K562 (cell line): Measurements from ENCODE around the gene SYCE1. TPM values are rescaled to one million over a fixed set of nuclear protein-coding genes. Genes with fewer than 3 reads are reported as not detected.

Experiments used
- ATAC-seq: fragments of 200-7000 bp; cut with Tn5 transposase; 3 replicates; pipeline ENCODE4 v1.9.1; 2020; ENCODE audit warnings: moderate library complexity
- BruUV-seq: library from RNA; stranded (reverse); fragments of 400-500 nt; replicated peaks from 2 replicates; lab custom pipeline; 2021; lab: Mats Ljungman, UMichigan
- CTCF ChIA-PET: fragments of 300-600 bp; formaldehyde crosslinking; extraction: SDS; loops from one replicate; lab custom pipeline; 2021; ENCODE audit warnings: low intra/inter-chr PET ratio; lab: Yijun Ruan, JAX
- POLR2A ChIA-PET: fragments of 300-600, 350-650 bp; sonication (Branson Sonifier 250); formaldehyde crosslinking; extraction: SDS; loops from one replicate; lab custom pipeline; 2021; ENCODE audit warnings: antibody characterized with exemption, inconsistent platforms; lab: Yijun Ruan, JAX
- DNase-seq, 4 experiments: peaks; one replicate each; pipeline versions ENCODE4 v3.0.0 to v3.0.0-alpha.2; 2011 to 2018; ENCODE audit warnings: low spot score in 3 of 4, mixed read lengths in 3 of 4; ENCODE audit errors: extremely low read depth in 1 of 4
- FAIRE-seq: peaks from 2 replicates; lab custom pipeline; 2011; peaks lifted over from hg19 to GRCh38; lab: Jason Lieb, UNC
- H2AFZ ChIP-seq: 2 replicates; pipeline ENCODE4 v1.6.0; 2011; ENCODE audit warnings: low read depth, low read length, control low read depth, inconsistent platforms
- H3K27ac ChIP-seq: fragments of 200-600 bp; 3 replicates; pipeline ENCODE4 v1.8.0; 2011; ENCODE audit warnings: low read depth, mild to moderate bottlenecking, control low read depth, inconsistent platforms, low read length, moderate library complexity, mixed read lengths; ENCODE audit errors: extremely low read depth
- H3K27me3 ChIP-seq, 2 experiments: fragments of 300-600 bp in 1 of 2; 2 replicates in 1 of 2; 3 replicates in 1 of 2; pipeline versions ENCODE4 v1.6.0 to v1.8.0; 2011; ENCODE audit warnings: inconsistent platforms in 2 of 2, low read length in 2 of 2, mild to moderate bottlenecking in 1 of 2, mixed read lengths in 1 of 2, moderate library complexity in 1 of 2; ENCODE audit not compliant: control insufficient read depth in 2 of 2, insufficient read depth in 2 of 2
- H3K36me3 ChIP-seq: fragments of 300-600 bp; 3 replicates; pipeline ENCODE4 v1.8.0; 2011; ENCODE audit warnings: mild to moderate bottlenecking, low read length, inconsistent platforms; ENCODE audit not compliant: control insufficient read depth, insufficient read depth
- H3K4me1 ChIP-seq, 2 experiments: fragments of 200-600 bp in 1 of 2; replicated peaks in 1 of 2; 2 replicates in 1 of 2; 3 replicates in 1 of 2; pipeline versions ENCODE4 v1.5.1 to v1.8.0; 2011; ENCODE audit warnings: inconsistent platforms in 2 of 2, low read length in 2 of 2, mild to moderate bottlenecking in 1 of 2, mixed read lengths in 1 of 2, moderate library complexity in 1 of 2; ENCODE audit not compliant: control insufficient read depth in 2 of 2, insufficient read depth in 2 of 2
- H3K4me2 ChIP-seq: 2 replicates; pipeline ENCODE4 v1.6.1; 2011; ENCODE audit warnings: low read length, control low read depth, inconsistent platforms, mixed read lengths; ENCODE audit not compliant: insufficient read depth
- H3K4me3 ChIP-seq: fragments of 200-600 bp; sonication (generic), shearing (Covaris generic); 2 replicates; pipeline ENCODE4 v1.5.1; 2016; ENCODE audit warnings: control low read depth, inconsistent platforms
- H3K79me2 ChIP-seq: fragments of 200-600 bp; 3 replicates; pipeline ENCODE4 v1.8.0; 2011; ENCODE audit warnings: low read length, inconsistent platforms; ENCODE audit not compliant: control insufficient read depth, insufficient read depth
- H3K9ac ChIP-seq, 2 experiments: 2 replicates each; pipeline versions ENCODE4 v1.6.0 to v1.6.1; 2011; ENCODE audit warnings: low read depth in 2 of 2, low read length in 2 of 2, control low read depth in 1 of 2, inconsistent platforms in 1 of 2, mild to moderate bottlenecking in 1 of 2, mixed read lengths in 1 of 2; ENCODE audit not compliant: insufficient read depth in 1 of 2
- H3K9me1 ChIP-seq: one replicate; pipeline ENCODE4 v1.6.0; 2011; ENCODE audit warnings: inconsistent platforms, mild to moderate bottlenecking, low read length, moderate library complexity; ENCODE audit not compliant: control insufficient read depth, insufficient read depth
- H3K9me3 ChIP-seq: replicated peaks from 2 replicates; pipeline ENCODE4 v1.5.1; 2011; ENCODE audit warnings: low read depth, low read length, inconsistent platforms; ENCODE audit not compliant: control insufficient read depth, insufficient read depth
- H4K20me1 ChIP-seq: replicated peaks from 2 replicates; pipeline ENCODE4 v1.6.1; 2011; ENCODE audit warnings: low read length, inconsistent platforms, mixed read lengths; ENCODE audit not compliant: control insufficient read depth, insufficient read depth
- BRD9 ChIP-seq: fragments of 450-650 bp; IDR thresholded peaks from 2 replicates; pipeline ENCODE4 v1.6.1; 2018; ENCODE audit warnings: low read depth; ENCODE audit not compliant: partially characterized antibody
- GTF2E2 ChIP-seq: fragments of 200-800 bp; sonication (Bioruptor generic); IDR thresholded peaks from 2 replicates; pipeline ENCODE4 v1.6.1; 2016; ENCODE audit warnings: missing genetic modification characterization, missing compliant biosample characterization
- HNRNPH1 ChIP-seq: fragments of 200-400 bp; formaldehyde crosslinking; optimal IDR thresholded peaks from 2 replicates; pipeline ENCODE3; 2017; ENCODE audit warnings: low read depth, mild to moderate bottlenecking, low read length, moderate library complexity
- MBD2 ChIP-seq: sonication (generic); IDR thresholded peaks from 2 replicates; pipeline ENCODE4 v1.6.1; 2016; ENCODE audit warnings: low read depth, borderline replicate concordance
- MIER1 ChIP-seq: fragments of 450-650 bp; IDR thresholded peaks from 2 replicates; pipeline ENCODE4 v1.6.1; 2016; ENCODE audit warnings: antibody characterized with exemption, mild to moderate bottlenecking, low read depth
- RBM15 ChIP-seq: fragments of 200-400 bp; formaldehyde crosslinking; IDR thresholded peaks from 2 replicates; pipeline ENCODE4 v1.6.1; 2018; ENCODE audit warnings: mild to moderate bottlenecking, low read length, moderate library complexity; ENCODE audit not compliant: insufficient read depth
- SLC30A9 ChIP-seq: fragments of 250-450 bp; sonication (Bioruptor Pico); IDR thresholded peaks from 2 replicates; pipeline ENCODE4 v1.8.0; 2022; ENCODE audit warnings: mild to moderate bottlenecking, moderate library complexity
- WGBS: fragments of 100-300 bp; shearing (Covaris generic); methylation state at CpG from one replicate; pipeline ENCODE4 v1.1.6; 2016; ENCODE audit warnings: low coverage, mixed read lengths; ENCODE audit not compliant: insufficient coverage; ENCODE audit errors: missing lambda C conversion rate; 5-methylcytosine and 5-hydroxymethylcytosine counted together
- in situ Hi-C: fragments of 300-500 bp; cut with MboI; formaldehyde crosslinking; loops from 4 replicates; pipeline ENCODE4 v1.15.0; 2018; ENCODE audit warnings: inconsistent platforms, mixed read lengths
- intact Hi-C: fragments of 100-400 bp; cut with micrococcal nuclease; formaldehyde crosslinking; loops from 2 replicates; pipeline ENCODE4 v1.14.2; 2022
- polyA plus RNA-seq, 8 experiments: library from polyadenylated mRNA; depleted of rRNA in 4 of 8; stranded (reverse) in 5 of 8; unstranded in 3 of 8; fragments of >200 nt; fragmentation: Nextera tagmentation in 2 of 8; fragmentation: Illumina TruSeq in 1 of 8; extraction: Ambion mirVana in 2 of 8; extraction: Trizol in 1 of 8; gene quantifications; 2 replicates each; pipeline versions ENCODE4 v1.2.1 to v1.2.3, GENCODE V29; 2011 to 2014; ENCODE audit warnings: inconsistent platforms in 1 of 8, missing spikeins in 1 of 8
- total RNA-seq, 7 experiments: library from RNA; depleted of rRNA in 6 of 7; stranded (reverse); fragments of >200 nt in 6 of 7; fragmentation: Illumina TruSeq in 2 of 7; extraction: Trizol in 2 of 7; gene quantifications; 2 replicates each; pipeline versions ENCODE4 v1.2.1 to v1.2.3, GENCODE V29; 2011 to 2021; ENCODE audit warnings: low replicate concordance in 1 of 7
- TF ChIP-seq, protein P1 (sequence below): fragments of 450-650 bp; IDR thresholded peaks from 2 replicates; pipeline ENCODE4 v1.6.1; 2016; ENCODE audit warnings: missing biosample characterization, missing genetic modification characterization
- TF ChIP-seq, protein P2 (sequence below): fragments of 450-650 bp; IDR thresholded peaks from 2 replicates; pipeline ENCODE4 v1.6.1; 2017; ENCODE audit warnings: antibody characterized with exemption
- TF ChIP-seq, protein P3 (sequence below), 2 experiments: fragments of 450-650 bp; IDR thresholded peaks; 2 replicates each; pipeline ENCODE4 v1.6.1; 2018; ENCODE audit warnings: mild to moderate bottlenecking in 2 of 2, low read depth in 1 of 2; ENCODE audit not compliant: partially characterized antibody in 2 of 2
- TF ChIP-seq, protein P4 (sequence below), 3 experiments: IDR thresholded peaks in 2 of 3; conservative IDR thresholded peaks in 1 of 3; 2 replicates each; pipeline ENCODE4 v1.5.1; 2011 to 2012; ENCODE audit warnings: low read length in 3 of 3, mild to moderate bottlenecking in 3 of 3, control low read depth in 2 of 3, improper control_type of control experiment in 1 of 3, inconsistent platforms in 1 of 3, low read depth in 1 of 3, mixed read lengths in 1 of 3, moderate library complexity in 1 of 3; ENCODE audit not compliant: insufficient read depth in 2 of 3

Gene SYCE1
- total and polyA plus RNA-seq, 9 of the 15 experiments (the other 6 are each of a cell fraction or from before 2014, with no cell fraction given) = not detected

DNA sequence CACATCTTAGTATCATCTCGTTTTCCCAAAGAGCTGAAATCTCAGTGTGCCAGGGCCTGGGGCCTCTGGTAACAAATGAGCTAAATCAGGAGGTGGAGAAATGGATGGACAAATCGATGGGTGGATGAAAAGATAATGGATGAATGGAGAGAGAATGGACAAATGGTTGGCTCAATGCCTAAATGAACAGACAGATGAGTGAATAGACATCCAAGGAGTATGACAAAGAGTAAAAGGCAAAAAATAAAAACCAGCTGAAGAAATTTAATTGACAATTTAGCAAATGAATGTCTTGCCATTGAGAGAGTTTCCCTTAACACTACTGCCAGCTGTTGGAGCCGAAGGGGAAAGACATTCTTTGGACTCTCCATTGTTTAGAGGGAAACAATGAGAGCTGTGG is 8.0 kb downstream of the SYCE1 start:
- Histone ChIP-seq H3K27ac (no peak overlapping the region), H3K9me1 (no peaks in the 10 kb centered on the region), H3K9ac (no peak overlapping the region), H3K9me3 (no peaks in the 10 kb centered on the region), H3K36me3 (no peaks in the 10 kb centered on the region), H3K4me3 (no peak overlapping the region), H3K27me3 (peaks cover 0 to 9% of the 10 kb centered on the region in 2 experiments; a peak in 1 of 5 replicates), H2AFZ (no peak overlapping the region), H4K20me1 (no peaks in the 10 kb centered on the region), H3K79me2 (no peaks in the 10 kb centered on the region), H3K4me2 (no peak overlapping the region), H3K4me1 (no peaks in the 10 kb centered on the region)
- POLR2A ChIA-PET = interaction anchor here (0.6 kb wide), 2 partner anchors 104 to 115 kb away, joined by 3 to 4 read pairs; partner anchors contain the start of gene SCART1
- intact Hi-C loops = loop anchor here (5.0 kb wide), 1 partner anchor 120 kb away; no protein-coding TSS in a partner anchor
- BruUV-seq = no TSS peak
- WGBS = 0% methylated on average over 3 of the region's 3 CpGs
- in situ Hi-C loops = loop anchor here (5.0 kb wide), 1 partner anchor 120 kb away; no protein-coding TSS in a partner anchor
- no peak for ATAC-seq
- FAIRE-seq = no peak
- no peak for DNase-seq
- CTCF ChIA-PET = no interaction called here
- TF ChIP-seq SLC30A9 (CRISPR knock-in tag) (no peak), MBD2 (no peak), RBM15 (no peak), MIER1 (no peak), HNRNPH1 (no peak), GTF2E2 (no peak), BRD9 (no peak)
- TF ChIP-seq, protein P1, sequence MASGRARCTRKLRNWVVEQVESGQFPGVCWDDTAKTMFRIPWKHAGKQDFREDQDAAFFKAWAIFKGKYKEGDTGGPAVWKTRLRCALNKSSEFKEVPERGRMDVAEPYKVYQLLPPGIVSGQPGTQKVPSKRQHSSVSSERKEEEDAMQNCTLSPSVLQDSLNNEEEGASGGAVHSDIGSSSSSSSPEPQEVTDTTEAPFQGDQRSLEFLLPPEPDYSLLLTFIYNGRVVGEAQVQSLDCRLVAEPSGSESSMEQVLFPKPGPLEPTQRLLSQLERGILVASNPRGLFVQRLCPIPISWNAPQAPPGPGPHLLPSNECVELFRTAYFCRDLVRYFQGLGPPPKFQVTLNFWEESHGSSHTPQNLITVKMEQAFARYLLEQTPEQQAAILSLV (tag) = no peak
- TF ChIP-seq, protein P2, sequence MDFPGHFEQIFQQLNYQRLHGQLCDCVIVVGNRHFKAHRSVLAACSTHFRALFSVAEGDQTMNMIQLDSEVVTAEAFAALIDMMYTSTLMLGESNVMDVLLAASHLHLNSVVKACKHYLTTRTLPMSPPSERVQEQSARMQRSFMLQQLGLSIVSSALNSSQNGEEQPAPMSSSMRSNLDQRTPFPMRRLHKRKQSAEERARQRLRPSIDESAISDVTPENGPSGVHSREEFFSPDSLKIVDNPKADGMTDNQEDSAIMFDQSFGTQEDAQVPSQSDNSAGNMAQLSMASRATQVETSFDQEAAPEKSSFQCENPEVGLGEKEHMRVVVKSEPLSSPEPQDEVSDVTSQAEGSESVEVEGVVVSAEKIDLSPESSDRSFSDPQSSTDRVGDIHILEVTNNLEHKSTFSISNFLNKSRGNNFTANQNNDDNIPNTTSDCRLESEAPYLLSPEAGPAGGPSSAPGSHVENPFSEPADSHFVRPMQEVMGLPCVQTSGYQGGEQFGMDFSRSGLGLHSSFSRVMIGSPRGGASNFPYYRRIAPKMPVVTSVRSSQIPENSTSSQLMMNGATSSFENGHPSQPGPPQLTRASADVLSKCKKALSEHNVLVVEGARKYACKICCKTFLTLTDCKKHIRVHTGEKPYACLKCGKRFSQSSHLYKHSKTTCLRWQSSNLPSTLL = no peak
- TF ChIP-seq, protein P3, sequence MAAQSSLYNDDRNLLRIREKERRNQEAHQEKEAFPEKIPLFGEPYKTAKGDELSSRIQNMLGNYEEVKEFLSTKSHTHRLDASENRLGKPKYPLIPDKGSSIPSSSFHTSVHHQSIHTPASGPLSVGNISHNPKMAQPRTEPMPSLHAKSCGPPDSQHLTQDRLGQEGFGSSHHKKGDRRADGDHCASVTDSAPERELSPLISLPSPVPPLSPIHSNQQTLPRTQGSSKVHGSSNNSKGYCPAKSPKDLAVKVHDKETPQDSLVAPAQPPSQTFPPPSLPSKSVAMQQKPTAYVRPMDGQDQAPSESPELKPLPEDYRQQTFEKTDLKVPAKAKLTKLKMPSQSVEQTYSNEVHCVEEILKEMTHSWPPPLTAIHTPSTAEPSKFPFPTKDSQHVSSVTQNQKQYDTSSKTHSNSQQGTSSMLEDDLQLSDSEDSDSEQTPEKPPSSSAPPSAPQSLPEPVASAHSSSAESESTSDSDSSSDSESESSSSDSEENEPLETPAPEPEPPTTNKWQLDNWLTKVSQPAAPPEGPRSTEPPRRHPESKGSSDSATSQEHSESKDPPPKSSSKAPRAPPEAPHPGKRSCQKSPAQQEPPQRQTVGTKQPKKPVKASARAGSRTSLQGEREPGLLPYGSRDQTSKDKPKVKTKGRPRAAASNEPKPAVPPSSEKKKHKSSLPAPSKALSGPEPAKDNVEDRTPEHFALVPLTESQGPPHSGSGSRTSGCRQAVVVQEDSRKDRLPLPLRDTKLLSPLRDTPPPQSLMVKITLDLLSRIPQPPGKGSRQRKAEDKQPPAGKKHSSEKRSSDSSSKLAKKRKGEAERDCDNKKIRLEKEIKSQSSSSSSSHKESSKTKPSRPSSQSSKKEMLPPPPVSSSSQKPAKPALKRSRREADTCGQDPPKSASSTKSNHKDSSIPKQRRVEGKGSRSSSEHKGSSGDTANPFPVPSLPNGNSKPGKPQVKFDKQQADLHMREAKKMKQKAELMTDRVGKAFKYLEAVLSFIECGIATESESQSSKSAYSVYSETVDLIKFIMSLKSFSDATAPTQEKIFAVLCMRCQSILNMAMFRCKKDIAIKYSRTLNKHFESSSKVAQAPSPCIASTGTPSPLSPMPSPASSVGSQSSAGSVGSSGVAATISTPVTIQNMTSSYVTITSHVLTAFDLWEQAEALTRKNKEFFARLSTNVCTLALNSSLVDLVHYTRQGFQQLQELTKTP (IDR thresholded peaks at IDR 0.05; ENCODE audit: low read depth in 1 of 2, partially characterized antibody in 2 of 2) = no peak
- TF ChIP-seq, protein P4, sequence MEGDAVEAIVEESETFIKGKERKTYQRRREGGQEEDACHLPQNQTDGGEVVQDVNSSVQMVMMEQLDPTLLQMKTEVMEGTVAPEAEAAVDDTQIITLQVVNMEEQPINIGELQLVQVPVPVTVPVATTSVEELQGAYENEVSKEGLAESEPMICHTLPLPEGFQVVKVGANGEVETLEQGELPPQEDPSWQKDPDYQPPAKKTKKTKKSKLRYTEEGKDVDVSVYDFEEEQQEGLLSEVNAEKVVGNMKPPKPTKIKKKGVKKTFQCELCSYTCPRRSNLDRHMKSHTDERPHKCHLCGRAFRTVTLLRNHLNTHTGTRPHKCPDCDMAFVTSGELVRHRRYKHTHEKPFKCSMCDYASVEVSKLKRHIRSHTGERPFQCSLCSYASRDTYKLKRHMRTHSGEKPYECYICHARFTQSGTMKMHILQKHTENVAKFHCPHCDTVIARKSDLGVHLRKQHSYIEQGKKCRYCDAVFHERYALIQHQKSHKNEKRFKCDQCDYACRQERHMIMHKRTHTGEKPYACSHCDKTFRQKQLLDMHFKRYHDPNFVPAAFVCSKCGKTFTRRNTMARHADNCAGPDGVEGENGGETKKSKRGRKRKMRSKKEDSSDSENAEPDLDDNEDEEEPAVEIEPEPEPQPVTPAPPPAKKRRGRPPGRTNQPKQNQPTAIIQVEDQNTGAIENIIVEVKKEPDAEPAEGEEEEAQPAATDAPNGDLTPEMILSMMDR (IDR thresholded peaks at IDR 0.05 in 2 of 3, conservative IDR thresholded peaks at IDR 0.05 in 1 of 3; ENCODE audit: insufficient read depth in 2 of 3, low read depth in 1 of 3, low read length in 3 of 3) = 0 out of 6 replicates have a peak, but pooled peaks of 1 of the 3 experiments have one; percentile 11
